Chondrocyte (in vitro differentiated cells): ENCODE measurements around the gene PLEKHN1. TPM values are rescaled to one million over a fixed set of nuclear protein-coding genes. Genes with fewer than 3 reads are reported as not detected.
A peak's percentile ranks its signal among the peaks of the same experiment; 100 is the strongest.

Experiments
- DNase-seq: peaks from one replicate; pipeline ENCODE4 v3.0.0; 2021; ENCODE audit warnings: mixed read lengths, low spot score
- H3K27ac Mint-ChIP-seq: one replicate; pipeline ENCODE4 v1.8.0; 2021; ENCODE audit warnings: mild to moderate bottlenecking, moderate library complexity, mixed read lengths; ENCODE audit not compliant: unreplicated experiment
- H3K27me3 Mint-ChIP-seq: 2 replicates; pipeline ENCODE4 v1.8.0; 2021; ENCODE audit warnings: low read depth, mixed read lengths
- H3K36me3 Mint-ChIP-seq: 2 replicates; pipeline ENCODE4 v1.8.0; 2021; ENCODE audit warnings: low read depth, mixed read lengths
- H3K4me1 Mint-ChIP-seq: 2 replicates; pipeline ENCODE4 v1.8.0; 2021; ENCODE audit warnings: low read depth, mild to moderate bottlenecking, mixed read lengths
- H3K4me3 Mint-ChIP-seq: one replicate; pipeline ENCODE4 v1.8.0; 2021; ENCODE audit warnings: mild to moderate bottlenecking, moderate library complexity, mixed read lengths; ENCODE audit not compliant: unreplicated experiment
- H3K9me3 Mint-ChIP-seq: 2 replicates; pipeline ENCODE4 v1.8.0; 2021; ENCODE audit warnings: low read depth, mixed read lengths
- total RNA-seq: library from RNA; stranded (reverse); gene quantifications from 3 replicates; pipeline ENCODE4 v1.2.1, GENCODE V29; 2021
- TF ChIP-seq, protein P1 (sequence below): fragments of 200-600 bp; sonication (generic); IDR thresholded peaks from 2 replicates; pipeline ENCODE4 v1.5.0; 2021; ENCODE audit warnings: antibody characterized with exemption, mild to moderate bottlenecking, moderate library complexity

Gene PLEKHN1
- total RNA-seq, 1 donor from 2014 or later, result 0.17 TPM

DNA sequence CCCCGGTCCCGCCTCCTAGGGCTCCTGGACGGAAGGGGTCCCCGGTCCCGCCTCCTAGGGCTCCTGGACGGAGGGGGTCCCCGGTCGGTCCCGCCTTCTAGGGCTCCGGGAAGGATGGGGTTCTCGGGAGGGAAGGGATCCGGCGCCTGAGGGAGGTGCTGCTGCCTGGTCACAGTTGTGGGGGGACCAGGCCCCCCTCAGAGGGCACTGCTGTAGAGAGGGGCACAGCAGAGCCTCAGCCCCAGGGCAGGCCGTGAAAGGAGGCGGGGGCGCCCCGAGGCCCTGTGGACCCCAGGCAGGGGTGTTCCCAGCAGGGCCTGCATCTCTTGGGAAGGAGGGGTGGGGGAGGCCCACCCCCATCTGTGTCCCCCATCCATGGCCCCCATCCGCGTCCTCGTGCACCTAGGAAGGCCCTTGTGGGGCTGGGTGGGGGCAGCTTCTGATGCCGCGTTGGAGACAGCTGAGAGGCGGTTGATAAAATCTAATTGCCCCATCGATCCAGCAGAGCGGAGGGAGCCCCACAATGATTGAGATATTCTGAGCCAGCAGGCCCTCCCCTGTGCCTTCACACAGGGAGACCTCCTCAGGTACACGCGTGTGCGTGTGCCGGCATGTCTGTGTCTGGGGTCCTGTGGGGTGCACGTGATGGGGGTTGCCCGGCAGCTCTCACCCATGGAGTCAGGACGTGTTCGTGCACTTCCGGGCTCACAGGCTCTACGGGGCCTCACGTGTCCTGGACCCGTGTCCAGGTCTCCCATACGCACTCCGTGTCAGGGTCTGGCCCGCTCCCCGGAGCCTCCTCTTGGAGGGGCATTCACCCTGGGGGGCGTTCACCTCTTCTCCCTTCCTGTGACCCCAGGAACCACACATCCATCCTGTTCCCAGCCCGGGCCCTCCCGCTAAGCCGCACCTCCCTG is 29.7 kb upstream of the PLEKHN1 start:
- Mint-ChIP-seq H3K4me3 (no peak overlapping the region), H3K9me3 (no peaks in the 10 kb centered on the region), H3K4me1 (peaks cover 24% of the 10 kb centered on the region), H3K27ac (no peak overlapping the region), H3K27me3 (no peaks in the 10 kb centered on the region), H3K36me3 (no peaks in the 10 kb centered on the region)
- no peak for DNase-seq
- TF ChIP-seq, protein P1, sequence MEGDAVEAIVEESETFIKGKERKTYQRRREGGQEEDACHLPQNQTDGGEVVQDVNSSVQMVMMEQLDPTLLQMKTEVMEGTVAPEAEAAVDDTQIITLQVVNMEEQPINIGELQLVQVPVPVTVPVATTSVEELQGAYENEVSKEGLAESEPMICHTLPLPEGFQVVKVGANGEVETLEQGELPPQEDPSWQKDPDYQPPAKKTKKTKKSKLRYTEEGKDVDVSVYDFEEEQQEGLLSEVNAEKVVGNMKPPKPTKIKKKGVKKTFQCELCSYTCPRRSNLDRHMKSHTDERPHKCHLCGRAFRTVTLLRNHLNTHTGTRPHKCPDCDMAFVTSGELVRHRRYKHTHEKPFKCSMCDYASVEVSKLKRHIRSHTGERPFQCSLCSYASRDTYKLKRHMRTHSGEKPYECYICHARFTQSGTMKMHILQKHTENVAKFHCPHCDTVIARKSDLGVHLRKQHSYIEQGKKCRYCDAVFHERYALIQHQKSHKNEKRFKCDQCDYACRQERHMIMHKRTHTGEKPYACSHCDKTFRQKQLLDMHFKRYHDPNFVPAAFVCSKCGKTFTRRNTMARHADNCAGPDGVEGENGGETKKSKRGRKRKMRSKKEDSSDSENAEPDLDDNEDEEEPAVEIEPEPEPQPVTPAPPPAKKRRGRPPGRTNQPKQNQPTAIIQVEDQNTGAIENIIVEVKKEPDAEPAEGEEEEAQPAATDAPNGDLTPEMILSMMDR, result no peak

DNA sequence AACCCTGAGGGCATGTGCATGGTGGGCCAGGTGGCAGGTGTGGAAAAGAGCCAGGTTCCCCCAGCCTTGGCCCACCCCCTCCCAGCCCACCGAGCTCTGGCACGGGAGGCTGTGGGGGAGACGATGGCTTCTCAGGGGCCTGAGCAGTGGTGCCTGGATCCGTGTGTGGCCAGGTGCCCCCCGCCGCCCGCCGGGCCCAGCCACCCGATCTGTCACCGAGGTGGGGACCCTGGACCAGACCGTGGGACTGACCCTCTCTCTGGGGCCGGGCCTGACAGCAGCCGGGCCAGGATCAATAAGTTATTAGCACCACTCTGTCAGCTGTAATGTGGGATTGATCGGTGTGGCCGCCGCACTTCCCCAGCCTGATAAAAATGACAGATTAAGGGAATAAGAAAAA is 28.8 kb upstream of the PLEKHN1 start:
- DNase-seq, result no peak
- Mint-ChIP-seq H3K27me3 (no peaks in the 10 kb centered on the region), H3K9me3 (no peaks in the 10 kb centered on the region), H3K4me3 (no peak overlapping the region), H3K27ac (no peak overlapping the region), H3K4me1 (peaks cover 22% of the 10 kb centered on the region), H3K36me3 (no peaks in the 10 kb centered on the region)
- TF ChIP-seq, protein P1, result no peak

DNA sequence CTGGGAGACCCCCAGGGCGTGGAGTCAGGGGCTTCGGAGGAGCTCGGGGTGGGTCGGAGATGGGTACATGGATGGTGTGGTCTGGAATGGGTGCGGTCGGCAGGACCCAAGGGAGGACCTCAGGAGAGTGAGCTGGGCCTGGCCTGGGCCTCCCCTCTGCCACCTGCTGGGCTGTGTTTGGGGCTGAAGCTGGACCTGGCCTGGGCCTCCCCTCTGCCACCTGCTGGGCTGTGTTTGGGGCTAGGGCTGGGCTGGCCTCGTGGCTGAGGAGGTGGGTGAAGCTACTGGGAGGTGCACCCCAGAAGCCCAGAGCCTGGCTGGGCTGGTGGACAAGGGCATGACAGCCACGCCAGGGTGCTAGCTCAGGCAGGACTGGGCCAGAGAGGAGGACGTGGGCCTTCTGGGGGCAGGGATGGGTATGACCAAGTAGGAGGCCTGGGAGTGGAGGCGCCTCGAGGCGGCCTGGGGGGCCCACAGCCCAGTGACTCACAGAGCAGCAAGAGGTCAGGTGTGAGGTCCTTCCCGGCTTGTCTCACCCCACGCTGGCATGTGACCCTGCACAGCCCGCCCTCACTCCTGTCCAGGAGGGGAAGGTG is 28.1 kb upstream of the PLEKHN1 start:
- Mint-ChIP-seq H3K36me3 (no peaks in the 10 kb centered on the region), H3K27ac (no peak overlapping the region), H3K4me1 (peaks cover 24% of the 10 kb centered on the region), H3K9me3 (no peaks in the 10 kb centered on the region), H3K27me3 (no peaks in the 10 kb centered on the region), H3K4me3 (no peak overlapping the region)
- TF ChIP-seq, protein P1, result peak; percentile 70
- DNase-seq, result no peak

DNA sequence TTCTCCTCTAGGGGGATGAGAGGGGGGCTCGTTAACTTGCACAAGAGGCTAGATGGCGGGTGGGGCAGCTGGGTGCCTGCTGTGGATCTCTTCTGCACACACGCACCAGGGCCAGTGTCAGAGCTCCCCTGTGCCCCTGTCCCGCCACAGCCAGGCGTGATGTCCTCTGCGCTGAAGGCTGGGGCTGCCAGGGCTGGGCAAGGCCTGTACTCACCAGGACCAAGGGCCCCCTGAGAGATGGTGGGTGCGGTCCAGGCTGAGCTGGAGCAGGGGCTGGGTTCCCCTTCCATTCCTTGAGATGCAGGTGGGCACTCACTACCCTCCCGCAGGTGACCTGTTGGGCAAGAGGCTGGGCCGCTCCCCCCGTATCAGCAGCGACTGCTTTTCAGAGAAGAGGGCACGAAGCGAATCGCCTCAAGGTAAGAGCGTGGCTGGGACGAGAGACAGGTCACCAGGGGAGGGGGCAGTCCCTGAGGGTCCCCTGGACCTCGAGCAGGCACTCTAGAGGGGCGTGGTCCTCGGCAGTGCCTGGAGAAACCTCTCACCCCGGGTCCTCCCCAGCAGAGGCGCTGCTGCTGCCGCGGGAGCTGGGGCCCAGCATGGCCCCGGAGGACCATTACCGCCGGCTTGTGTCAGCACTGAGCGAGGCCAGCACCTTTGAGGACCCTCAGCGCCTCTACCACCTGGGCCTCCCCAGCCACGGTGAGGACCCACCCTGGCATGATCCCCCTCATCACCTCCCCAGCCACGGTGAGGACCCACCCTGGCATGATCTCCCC is 27.4 kb upstream of the PLEKHN1 start:
- H3K27me3 Mint-ChIP-seq, result no peaks in the 10 kb centered on the region
- no peaks in the 10 kb centered on the region for H3K9me3 Mint-ChIP-seq
- TF ChIP-seq, protein P1, result no peak
- no peaks in the 10 kb centered on the region for H3K36me3 Mint-ChIP-seq
- no peak overlapping the region for H3K27ac Mint-ChIP-seq
- no peak for DNase-seq
- H3K4me1 Mint-ChIP-seq, result peaks cover 27% of the 10 kb centered on the region
- no peak overlapping the region for H3K4me3 Mint-ChIP-seq

DNA sequence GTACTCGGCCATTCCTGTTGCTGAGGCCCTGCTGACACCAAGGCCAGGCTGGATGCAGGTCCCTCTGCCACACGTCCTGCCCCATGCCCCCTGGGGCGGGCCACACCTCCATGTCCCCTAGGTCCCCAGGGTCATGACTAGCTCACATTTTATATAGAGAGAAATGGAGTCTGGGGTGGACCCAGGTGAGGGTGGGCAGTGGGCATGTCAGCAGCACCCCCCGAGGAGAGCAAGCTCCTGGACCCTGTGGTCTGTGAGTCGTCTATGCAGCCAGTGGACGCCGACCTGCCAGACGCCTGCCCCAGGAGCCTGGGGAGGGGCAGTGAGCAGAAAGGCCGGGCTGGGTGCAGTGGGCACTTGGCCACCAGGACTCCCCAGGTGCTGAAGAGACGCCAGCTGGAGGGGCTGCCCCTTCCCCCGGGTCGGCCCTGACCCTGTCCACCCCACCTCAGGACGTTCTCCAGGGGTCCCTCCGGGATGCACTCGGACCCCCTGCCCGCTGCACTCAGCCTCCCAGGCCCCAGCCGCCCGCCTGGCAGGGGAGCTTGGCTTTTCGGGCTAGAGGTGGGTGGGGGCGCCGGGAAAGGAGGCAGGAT is 26.7 kb upstream of the PLEKHN1 start:
- Mint-ChIP-seq H3K27ac (no peak overlapping the region), H3K4me1 (peaks cover 34% of the 10 kb centered on the region), H3K36me3 (no peaks in the 10 kb centered on the region), H3K9me3 (no peaks in the 10 kb centered on the region), H3K4me3 (no peak overlapping the region), H3K27me3 (no peaks in the 10 kb centered on the region)
- DNase-seq, result no peak
- TF ChIP-seq, protein P1, result no peak
